GM18951 (cell line): ENCODE measurements around the gene RGS9.

Source experiments
- POLR2A ChIP-seq: IDR thresholded peaks from 4 replicates; pipeline ENCODE4 v1.6.1; 2011; ENCODE audit warnings: mild to moderate bottlenecking; ENCODE audit not compliant: insufficient read length, insufficient read depth; ENCODE audit errors: extremely low read depth
- in situ Hi-C: fragments of 300-500 bp; cut with MboI; formaldehyde crosslinking; loops from one replicate; pipeline ENCODE4 v1.12.0; 2022; ENCODE audit warnings: low sequenced_read_pairs, mixed read lengths, inconsistent platforms; ENCODE audit not compliant: unreplicated experiment

RGS9 gene

GRCh38 chr17:65185668-65186382, 48.7 kb downstream of the RGS9 start:
- no peak for TF ChIP-seq POLR2A
- in situ Hi-C loops, result no loop called here

DNA sequence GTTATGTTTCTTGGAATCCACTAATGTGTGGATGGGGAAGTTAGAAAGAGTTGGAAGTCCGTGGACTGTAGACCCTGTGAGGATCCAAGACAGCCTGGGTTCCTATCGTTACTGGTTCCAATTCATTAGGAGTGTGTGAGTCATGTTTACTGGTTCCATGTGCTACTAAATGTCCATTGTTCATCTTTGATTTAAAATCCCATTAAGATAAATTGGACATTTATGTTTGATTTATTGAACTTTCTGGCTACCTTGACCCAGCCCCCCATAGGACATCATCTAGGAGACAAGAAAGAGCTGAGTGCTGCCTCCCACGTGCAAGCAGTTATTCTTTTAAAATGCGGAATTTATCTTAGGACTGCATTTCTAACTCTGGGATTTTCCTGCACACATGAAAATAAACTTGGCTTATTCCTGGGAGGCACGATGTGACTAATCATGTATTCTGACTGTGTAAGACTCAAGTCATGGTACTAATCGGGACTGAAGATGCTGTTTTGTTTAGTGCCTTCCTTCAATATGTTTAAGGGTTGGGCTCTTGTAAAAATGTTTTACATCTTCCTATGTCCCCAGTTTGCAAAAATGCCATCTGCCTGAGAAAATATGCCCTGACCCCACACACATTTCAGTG, 53.4 kb downstream of the RGS9 start:
- no peak for TF ChIP-seq POLR2A
- in situ Hi-C loops, result loop anchor here (10.0 kb wide), 1 partner anchor 246 kb away; no protein-coding TSS in a partner anchor

DNA sequence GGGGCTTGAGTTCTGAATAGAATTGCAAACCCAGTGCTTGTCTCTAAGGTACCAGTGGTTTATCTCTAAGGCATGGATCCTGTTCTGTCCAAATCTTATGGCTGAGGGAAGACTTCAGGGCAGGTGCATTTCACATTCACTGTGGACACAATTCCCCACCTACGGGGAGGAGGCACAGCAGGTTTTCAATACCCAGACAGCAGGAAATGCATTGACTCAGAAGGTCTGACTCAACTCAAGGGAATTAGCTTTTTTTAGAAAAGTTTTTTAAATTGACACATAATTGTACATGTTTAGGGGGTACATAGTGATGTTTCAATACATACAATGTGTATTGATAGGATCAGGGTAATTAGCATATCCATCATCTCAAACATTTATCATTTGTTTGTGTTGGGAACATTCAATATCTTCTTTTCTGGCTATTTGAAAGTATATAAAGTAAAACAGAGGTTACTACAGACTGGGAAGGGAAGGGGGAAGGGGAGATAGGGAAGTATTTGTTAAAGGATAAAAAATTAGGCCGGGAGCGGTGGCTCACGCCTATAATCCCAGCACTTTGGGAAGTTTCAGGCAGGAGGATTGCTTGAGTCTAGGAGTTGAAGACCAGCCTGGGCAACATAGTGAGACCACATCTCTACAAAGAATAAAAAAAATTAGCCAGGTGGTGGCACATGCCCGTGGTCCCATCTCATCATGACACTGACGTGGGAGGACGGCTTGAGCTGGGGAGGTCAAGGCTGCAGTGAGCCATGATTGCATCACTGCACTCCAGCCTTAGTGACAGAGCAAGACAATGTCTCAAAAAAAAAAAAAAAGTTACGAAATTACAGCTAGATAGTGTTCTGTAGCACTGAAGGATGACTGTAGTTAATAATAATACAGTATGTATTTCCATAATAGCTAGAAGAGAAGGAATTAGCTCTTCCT, 54.9 kb downstream of the RGS9 start:
- in situ Hi-C loops, result loop anchor here (10.0 kb wide), 1 partner anchor 247 kb away; no protein-coding TSS in a partner anchor
- no peak for TF ChIP-seq POLR2A

GRCh38 chr17:65193305-65193704, 56.1 kb downstream of the RGS9 start:
- in situ Hi-C loops, result loop anchor here (10.0 kb wide), 1 partner anchor 249 kb away; no protein-coding TSS in a partner anchor
- no peak for TF ChIP-seq POLR2A

GRCh38 chr17:65193716-65194293, 56.6 kb downstream of the RGS9 start:
- in situ Hi-C loops, result loop anchor here (10.0 kb wide), 1 partner anchor 249 kb away; no protein-coding TSS in a partner anchor
- no peak for TF ChIP-seq POLR2A

DNA sequence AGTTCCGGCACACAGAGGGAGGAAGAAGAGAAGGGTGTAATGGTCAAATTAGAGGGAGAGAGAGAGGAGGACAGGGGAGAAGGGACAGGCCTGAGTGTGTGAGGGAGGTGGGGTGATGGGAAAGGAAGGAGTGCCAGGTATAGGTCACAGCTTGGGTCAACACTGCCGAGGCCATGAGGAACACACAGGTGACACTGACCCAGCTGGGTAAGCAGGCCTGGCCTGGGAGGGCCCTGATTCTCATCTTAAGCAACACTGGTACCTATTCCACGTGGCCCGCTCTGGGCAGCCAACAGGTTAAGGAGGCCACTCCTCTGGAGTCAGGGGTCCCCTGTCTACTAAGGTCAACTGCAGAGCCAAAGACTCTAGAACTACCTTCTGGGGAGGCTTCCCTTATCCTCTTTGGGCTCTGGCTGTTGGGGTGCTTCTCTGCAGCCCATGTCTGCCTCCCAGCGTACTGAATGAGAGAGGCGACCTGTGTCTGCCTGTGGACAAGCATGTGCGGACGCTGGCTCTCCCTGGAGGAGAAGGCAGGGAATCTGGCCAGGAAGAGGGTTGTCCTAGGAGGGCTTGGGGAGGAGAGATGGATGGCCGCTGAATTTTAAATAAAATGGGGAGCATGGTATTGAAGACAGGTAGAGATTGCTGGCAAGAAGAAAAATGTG, 57.6 kb downstream of the RGS9 start:
- in situ Hi-C loops, result loop anchor here (10.0 kb wide), 1 partner anchor 250 kb away; no protein-coding TSS in a partner anchor

DNA sequence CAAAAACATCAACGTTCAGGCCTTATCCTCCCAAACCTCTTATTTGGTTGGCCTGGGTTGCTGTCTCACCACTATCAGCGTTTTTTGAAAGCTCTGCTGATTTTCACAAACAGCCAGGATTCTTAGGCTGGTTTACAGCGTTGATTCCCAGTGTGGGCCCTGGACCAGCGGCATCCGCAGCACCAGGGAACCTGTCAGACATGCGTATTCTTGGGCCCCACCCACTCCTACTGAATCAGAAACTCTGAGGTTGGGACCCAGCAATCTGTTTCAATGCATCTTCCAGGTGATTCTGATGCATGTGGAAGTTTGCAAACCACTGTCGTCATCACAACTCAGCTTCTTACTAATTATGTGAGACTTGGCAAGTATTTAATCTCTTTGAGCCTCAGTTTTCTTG, 58.5 kb downstream of the RGS9 start:
- TF ChIP-seq POLR2A, result no peak
- in situ Hi-C loops, result loop anchor here (10.0 kb wide), 1 partner anchor 251 kb away; no protein-coding TSS in a partner anchor

More for the DNA sequence above, 57.6 kb downstream of the RGS9 start:
- no peak for TF ChIP-seq POLR2A

- in situ Hi-C loops, result loop anchor here (10.0 kb wide), 1 partner anchor 252 kb away; no protein-coding TSS in a partner anchor
- no peak for TF ChIP-seq POLR2A
Measured at GRCh38 chr17:65196617-65197016, 59.4 kb downstream of the RGS9 start.

GRCh38 chr17:65197201-65197600, 60.0 kb downstream of the RGS9 start:
- in situ Hi-C loops, result loop anchor here (10.0 kb wide), 1 partner anchor 252 kb away; no protein-coding TSS in a partner anchor
- no peak for TF ChIP-seq POLR2A

GRCh38 chr17:65198653-65199382, 61.6 kb downstream of the RGS9 start:
- no peak for TF ChIP-seq POLR2A
- in situ Hi-C loops, result loop anchor here (10.0 kb wide), 1 partner anchor 254 kb away; no protein-coding TSS in a partner anchor

- in situ Hi-C loops, result no loop called here
- TF ChIP-seq POLR2A, result no peak
Measured at GRCh38 chr17:65201331-65201730, 64.2 kb downstream of the RGS9 start.

- TF ChIP-seq POLR2A, result no peak
- in situ Hi-C loops, result no loop called here
Measured at GRCh38 chr17:65202844-65203571, 65.8 kb downstream of the RGS9 start.
